Measurements from ENCODE around the gene CIRBP. TPM values are rescaled to one million over a fixed set of nuclear protein-coding genes. Genes with fewer than 3 reads are reported as not detected.

Gene CIRBP
- total and polyA plus RNA-seq, 2 of the 13 experiments (the other 11 are each of a cell fraction or from before 2014, with no cell fraction given) = 133 to 140 TPM

- TF ChIP-seq ZNF281 (CRISPR knock-in tag; IDR thresholded peaks at IDR 0.05; ENCODE audit: borderline replicate concordance) = peak; percentile 41; the same call in 1 of the 2 replicates
- TF ChIP-seq RARA (CRISPR knock-in tag; IDR thresholded peaks at IDR 0.05) = peak; percentile 86
- peak; percentile 76; the same call in 1 of the 2 replicates for TF ChIP-seq ZNF510 (CRISPR knock-in tag; IDR thresholded peaks at IDR 0.05; ENCODE audit: low read depth)
- TF ChIP-seq HOXA3 (CRISPR knock-in tag; IDR thresholded peaks at IDR 0.05) = peak; percentile 39
- TF ChIP-seq GTF3A (CRISPR knock-in tag; conservative IDR thresholded peaks at IDR 0.05) = peak; percentile 87; the same call in 1 of the 2 replicates
- 0 out of 2 replicates have a peak, but pooled peaks have one; percentile 7 for TF ChIP-seq CEBPG (CRISPR knock-in tag; IDR thresholded peaks at IDR 0.05)
- peak; percentile 84 for TF ChIP-seq ZGPAT (CRISPR knock-in tag; IDR thresholded peaks at IDR 0.05)
- TF ChIP-seq GZF1 (CRISPR knock-in tag; IDR thresholded peaks at IDR 0.05) = peak; percentile 64; the same call in 1 of the 2 replicates
- peak; percentile 51 for TF ChIP-seq ATF3 (CRISPR knock-in tag; IDR thresholded peaks at IDR 0.05)
- no peak for TF ChIP-seq ZHX2 (IDR thresholded peaks at IDR 0.05; ENCODE audit: low read depth)
- no peak for TF ChIP-seq ZHX2 (CRISPR knock-in tag; IDR thresholded peaks at IDR 0.05; ENCODE audit: borderline replicate concordance)
- no peak for TF ChIP-seq FOXA1 (IDR thresholded peaks at IDR 0.05)
- TF ChIP-seq FOXA1 (CRISPR knock-in tag; IDR thresholded peaks at IDR 0.05) = 0 out of 2 replicates have a peak, but pooled peaks have one; percentile 2
- TF ChIP-seq ZNF543 (CRISPR knock-in tag; IDR thresholded peaks at IDR 0.05) = peak; percentile 83; the same call in 1 of the 2 replicates
- peak; percentile 91 for TF ChIP-seq PRDM10 (CRISPR knock-in tag; IDR thresholded peaks at IDR 0.05; ENCODE audit: low read depth)
These were observed 2.8 kb upstream of the CIRBP start (continued) for GRCh38 chr19:1266129-1266915.

Data from HepG2 (cell line).